ENCODE results near the gene SLC35F1.
"Not testable (repeated sequence)": the region's sequence is repeated elsewhere in the genome, so short reads cannot be mapped to it uniquely, and the experiment has no call there.

The SLC35F1 gene

DNA sequence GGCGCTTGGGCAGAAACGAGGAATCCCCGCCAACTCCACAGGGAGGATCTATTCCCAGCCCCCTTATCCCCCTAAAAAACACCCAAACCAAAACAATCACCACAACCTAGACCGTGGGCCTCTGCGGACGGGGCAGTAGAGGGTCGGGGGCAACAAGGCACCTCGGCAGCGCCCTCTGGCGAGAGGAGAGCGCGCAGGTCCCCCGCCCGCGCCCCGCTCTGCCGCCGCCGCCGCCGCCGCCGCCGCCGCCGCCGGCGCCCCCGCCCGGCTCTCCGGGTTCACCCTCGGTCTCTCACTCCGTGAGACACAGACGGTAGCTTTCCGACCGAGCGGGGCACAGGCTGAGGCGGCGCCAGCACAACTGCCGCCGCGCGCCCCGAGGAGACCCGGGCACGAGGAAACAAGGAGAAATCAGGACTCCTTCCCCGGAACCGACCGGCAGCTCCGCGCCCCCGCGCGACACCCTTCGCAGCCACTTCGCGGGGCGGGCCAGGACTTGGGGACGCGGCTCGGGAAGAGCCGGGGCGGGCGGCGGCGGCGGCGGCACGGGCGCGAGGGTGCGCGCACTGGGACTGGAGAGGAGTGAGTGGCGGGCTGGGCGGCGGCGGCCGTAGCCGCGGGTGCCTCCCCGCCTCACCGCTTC lies at the start of gene SLC35F1:
SLC35F1 (plus strand) TSS at position 307 of the 643 bp plus-strand sequence.
- DNase-seq = no peak

DNA sequence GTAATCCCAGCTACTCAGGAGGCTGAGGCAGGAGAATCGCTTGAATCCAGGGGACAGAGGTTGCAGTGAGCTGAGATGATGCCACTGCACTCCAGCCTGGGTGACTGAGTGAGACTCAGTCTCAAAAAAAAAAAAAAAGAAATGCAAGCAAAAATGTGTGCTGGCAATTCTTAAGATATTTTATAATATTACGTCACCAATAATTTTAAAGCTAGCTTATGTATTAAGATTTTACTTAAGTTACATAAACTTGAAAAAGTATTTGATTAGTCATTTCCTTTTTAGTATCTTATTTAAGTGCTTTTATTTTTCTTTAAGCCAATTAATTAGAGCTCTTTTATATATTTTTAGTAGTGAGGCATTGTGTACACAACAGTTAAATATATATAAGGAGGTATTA lies 48.5 kb upstream of the SLC35F1 start:
- not testable (repeated sequence) for DNase-seq

DNA sequence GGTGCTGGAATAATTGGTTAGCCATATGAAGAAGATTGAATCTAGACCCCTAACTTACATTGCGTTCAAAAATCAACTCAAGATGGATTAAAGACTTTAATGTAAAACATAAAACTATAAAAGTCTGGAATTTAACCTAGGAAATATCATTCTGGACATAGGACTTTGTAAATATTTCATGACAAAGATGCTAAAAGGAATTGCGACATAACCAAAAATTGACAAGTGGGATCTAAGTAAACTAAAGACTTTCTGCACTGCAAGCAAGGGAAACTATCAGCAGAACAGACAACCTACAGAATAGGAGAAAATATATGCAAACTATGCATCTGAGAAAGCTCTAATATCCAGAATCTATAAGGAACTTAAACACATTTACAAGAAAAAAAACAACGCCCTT lies 45.5 kb upstream of the SLC35F1 start:
- no peak for DNase-seq

GRCh38 chr6:117866561-117866960 lies 40.5 kb upstream of the SLC35F1 start:
- DNase-seq = no peak

DNA sequence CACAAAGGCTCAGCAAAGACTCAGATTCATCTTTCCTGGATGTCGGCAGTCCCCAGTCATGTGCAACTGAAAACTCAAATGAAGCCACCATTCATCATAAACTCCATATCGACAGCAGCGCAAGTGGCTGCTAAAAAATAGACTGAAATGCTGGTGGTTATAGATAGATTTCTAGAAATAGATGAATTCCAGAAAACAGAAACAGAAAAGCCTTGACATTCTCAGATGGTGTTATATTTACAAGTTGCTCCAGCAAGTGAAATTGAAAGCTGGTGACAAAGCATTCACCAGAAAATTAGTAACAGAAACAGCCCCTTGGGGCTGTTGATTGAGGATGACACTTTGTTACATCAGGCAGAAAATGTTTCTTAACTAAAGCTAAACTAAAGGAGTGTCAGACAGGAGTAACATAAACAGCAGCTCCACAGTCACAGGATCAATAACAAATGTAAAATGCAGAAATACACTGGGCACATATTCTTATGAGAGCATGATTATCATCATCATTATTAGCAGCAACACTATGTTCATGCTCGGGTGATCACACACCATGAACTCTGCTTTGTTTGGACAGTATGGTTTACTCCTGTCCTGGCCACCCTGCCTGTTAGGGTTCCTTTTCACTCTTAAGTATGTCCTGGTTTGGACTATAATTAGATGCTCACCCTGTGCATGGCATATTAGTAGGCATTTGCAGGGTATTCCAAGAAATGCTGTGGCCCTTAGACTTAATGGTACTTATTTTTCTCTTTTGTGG lies 36.4 kb upstream of the SLC35F1 start:
- no peak for DNase-seq

- no peak for DNase-seq
Measured at GRCh38 chr6:117880824-117881223, 26.2 kb upstream of the SLC35F1 start.

DNA sequence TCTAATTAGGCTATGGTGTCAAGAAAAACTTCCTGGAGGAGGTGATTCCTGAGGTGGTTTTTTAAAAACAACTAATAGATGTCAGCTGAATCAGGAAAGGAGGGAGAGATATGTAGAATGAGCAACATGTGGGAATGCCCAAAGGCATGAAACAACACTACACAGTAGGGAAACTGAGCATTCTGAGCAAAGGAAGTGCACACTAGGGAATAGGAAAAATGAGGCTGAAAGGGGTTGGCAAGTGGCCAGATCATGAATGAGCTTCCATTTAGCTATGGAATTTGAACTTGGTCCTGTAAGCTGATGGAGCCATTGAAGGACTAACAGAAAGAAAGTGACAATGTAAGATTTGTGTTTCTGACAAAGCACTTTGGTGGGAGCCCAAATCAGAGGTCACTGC lies 16.9 kb upstream of the SLC35F1 start:
- DNase-seq = no peak

DNA sequence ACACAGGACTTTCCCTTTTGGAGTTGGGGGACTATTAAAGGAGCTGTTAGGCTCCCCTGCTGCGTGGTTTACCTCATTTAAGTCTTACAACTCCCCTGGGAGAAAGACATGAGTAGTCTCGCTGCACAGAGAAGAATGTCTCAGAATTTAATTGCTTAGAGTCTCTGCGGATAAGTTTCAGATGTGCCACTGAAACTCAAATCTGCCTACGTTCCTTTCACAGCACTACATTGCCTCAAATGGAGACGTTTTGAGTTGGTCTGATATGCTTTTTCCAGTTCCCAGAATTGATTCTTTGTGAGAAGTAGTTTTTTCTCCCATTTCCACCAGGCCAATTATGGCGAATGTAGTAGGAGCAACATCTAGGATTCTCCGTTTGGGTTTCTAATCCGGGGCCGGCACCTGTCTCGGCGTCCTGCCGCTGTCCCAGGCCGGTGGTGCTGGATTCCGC lies 532 bp upstream of the SLC35F1 start:
- no peak for DNase-seq

DNA sequence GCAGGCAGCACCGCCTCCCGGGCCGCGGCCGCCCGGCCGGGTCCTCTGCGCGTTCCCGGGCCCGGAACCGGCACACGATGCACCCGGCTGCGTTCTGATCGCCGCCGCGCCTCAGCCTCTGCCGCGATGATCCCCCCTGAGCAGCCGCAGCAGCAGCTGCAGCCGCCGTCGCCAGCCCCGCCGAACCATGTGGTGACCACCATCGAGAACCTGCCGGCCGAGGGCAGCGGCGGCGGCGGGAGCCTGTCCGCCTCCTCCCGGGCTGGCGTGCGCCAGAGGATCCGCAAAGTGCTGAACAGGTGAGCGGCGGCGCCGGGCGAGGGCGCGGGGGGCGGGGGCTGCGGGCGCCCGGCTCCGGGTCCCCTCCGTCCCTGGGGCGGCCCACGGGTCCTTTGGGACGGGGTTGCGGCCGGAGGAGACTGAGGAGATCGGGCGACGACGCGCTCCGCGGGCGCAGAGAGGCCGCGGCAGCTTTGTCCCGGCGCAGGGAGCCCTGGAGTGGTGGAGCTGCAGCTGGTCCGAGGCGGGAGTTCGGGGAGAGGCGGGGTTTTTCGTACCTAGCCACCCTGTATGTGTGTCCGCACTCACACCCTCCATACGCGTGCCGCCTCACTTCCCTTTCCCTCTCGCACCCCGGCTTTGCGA lies 659 bp downstream of the SLC35F1 start:
- DNase-seq = no peak

DNA sequence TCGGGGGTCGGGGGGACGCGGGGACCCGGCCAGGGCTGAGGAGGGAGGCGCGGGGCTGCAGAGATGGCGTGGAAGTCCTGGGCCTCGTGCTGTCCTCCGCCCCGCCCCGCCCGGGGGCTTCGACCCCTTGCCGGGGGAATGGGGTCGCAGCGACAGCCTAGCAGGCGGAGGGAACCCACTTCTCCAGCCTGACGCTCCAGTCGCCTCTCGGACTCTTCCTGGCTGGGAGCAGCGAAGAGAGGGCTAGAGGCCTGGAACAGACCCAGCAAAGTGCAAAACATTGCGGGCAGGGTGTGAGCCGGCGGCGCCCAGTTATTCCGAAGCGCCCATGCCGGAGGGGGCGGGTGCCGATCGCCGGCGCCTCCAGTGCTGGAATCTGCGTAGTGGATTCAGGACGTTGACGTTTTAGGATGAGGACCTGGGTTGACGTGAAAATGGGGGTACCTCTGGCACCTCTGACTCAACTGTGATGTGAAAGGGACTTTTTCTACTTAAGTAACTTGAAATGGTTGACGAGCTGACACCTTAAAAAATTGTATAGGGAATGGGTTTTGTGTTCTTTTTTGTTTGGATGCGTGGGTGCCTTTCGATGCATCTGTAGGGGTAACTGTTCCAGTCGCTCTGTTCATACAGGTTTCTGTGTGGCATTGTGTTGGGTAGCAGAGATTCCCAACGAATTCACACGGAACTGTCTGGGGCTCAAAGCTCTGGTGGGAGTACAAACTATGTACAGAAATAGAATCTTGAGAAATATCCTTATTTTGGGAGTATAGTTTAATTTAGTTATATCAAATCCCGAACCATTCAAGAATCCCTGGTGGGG lies 1.4 kb downstream of the SLC35F1 start:
- no peak for DNase-seq

DNA sequence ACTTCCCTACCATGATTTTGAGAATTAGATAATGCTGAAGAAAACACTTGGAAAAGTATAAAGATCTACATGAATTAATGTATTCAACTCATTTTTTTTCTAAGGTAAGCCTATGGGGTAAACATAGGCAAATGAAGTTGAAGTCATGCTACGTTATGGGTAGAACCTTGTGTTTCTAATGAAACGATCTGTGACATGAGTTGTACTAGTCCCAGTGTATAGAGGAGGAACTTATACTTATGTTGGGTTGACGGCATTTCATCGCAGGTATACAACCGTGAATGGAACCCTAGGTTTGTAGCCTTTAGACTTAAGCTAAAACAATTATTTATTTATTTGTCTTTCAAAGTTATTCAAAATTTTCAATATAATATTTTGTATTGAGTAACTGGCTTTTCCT lies 2.6 kb downstream of the SLC35F1 start:
- DNase-seq = no peak

GRCh38 chr6:117910549-117910948 lies 3.5 kb downstream of the SLC35F1 start:
- no peak for DNase-seq

- no peak for DNase-seq
Measured at GRCh38 chr6:117911150-117911549, 4.1 kb downstream of the SLC35F1 start.

- DNase-seq = no peak
Measured at GRCh38 chr6:117911660-117912059, 4.6 kb downstream of the SLC35F1 start.

- no peak for DNase-seq
Measured at GRCh38 chr6:117915846-117916245, 8.8 kb downstream of the SLC35F1 start.

DNA sequence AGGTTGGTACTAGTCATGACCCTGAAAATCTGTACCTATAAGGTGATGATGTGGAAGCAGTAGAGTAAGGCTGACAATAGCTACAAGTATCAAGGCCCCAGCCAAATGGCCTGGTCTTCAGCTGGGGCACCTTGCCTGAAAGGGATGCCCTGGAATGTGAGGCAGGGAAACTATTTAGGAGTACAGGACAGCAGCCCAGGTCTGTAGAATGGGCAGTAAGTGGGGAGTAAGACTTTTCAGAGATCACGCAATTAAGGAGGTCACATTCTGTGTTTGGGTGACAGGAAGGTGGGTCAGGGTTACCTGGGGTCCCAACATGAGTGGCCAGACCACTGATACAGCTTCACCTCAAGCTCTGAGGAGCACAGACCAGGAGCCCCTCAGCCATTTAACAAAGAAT lies 9.4 kb downstream of the SLC35F1 start:
- no peak for DNase-seq

GRCh38 chr6:117917176-117917575 lies 10.1 kb downstream of the SLC35F1 start:
- no peak for DNase-seq

DNA sequence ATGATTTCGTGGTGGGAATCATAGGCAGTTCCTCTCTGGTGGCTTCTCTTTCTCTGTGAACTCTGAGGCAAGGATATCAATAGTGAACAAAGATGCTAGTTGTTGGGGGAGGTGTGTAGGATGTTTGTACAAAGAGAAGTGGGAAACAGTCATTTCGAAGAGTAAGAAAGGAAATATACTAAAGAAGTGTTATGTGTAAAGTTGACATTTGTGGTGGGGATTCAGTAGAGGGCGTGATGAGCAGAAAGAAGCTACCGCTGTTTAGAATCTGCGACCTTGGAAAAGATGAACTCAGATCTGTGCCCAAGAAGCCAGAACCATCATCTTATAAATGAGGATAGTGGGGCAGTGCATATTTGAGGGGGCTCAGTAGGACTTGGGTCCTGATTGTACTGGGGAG lies 11.4 kb downstream of the SLC35F1 start:
- DNase-seq = no peak

DNA sequence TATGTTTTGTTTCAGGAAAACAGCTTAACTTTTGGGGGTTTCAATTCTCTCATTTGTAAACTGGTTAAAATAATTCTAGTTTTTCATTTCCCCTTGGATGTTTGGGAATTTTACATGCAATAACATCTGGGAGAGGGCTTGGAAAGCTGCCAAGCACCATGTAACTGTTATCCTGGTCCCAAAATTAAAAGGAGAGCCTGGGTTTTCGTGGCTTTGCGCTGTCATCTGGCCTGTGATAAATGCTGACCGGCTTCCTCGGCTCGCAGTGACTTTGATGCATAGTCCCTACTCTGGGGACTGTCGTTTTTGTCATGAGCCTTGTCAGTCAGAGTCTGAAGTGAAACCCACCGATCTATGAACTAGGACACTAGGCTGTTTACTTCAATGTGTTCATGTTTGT lies 12.2 kb downstream of the SLC35F1 start:
- DNase-seq = no peak

DNA sequence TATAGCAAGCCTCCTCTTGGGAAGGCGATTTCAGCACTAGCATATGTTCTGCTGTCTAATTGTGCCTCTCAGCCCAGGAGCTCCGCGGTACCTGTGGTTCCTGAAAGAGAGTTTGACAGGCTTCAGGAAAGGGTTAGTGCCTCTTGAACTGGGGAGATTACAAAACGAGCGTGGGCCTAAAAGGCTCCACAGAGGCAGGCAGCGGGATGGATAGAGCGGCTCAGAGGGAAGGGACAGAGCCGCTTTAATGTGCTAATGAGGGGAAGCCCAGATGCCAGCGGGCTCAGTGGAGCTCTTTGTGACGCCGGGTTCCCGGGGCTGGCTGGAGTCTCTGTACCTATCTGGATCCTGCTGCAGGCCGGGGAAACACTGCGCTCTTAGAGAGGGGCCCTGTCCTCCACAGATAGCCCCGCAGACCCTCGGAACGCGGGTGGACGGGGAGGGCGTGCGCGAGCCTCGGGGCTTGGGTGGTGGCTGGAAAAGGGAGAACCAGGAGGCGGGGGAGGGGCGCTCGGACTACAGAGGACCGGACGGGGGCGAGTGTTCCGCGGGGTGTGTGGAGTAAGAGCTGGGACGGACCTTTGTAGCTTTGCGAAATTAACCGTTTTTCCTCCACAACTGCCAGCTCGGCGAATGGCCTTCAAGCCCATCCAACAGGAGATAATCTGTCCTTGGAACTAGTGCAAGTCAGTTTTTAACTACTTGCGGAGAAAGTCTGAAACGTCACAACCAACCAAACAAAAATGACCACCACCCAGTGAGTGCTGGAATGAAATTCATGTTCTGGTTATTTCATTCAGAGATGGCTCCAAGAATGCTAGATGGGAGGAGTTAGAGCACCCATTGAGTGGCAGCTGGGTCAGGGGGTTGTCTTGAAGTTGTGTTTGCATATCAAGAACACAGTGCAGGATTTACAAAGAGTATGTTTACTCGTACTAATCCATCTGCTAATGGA lies 13.0 kb downstream of the SLC35F1 start:
- DNase-seq = no peak

- DNase-seq = no peak
Measured at GRCh38 chr6:117924690-117925089, 17.6 kb downstream of the SLC35F1 start.

GRCh38 chr6:117927866-117928265 lies 20.8 kb downstream of the SLC35F1 start:
- DNase-seq = no peak

Data from CD4-positive, alpha-beta T cell treated with Interleukin-17A for 1 hour (primary cell).